Superior temporal gyrus (tissue), 1 donor: ENCODE data around the gene DPEP3.
A peak's percentile ranks its signal among the peaks of the same experiment; 100 is the strongest.

Source experiments
- DNase-seq: peaks from one replicate; pipeline ENCODE4 v3.0.0-alpha.2; 2016; ENCODE audit errors: extremely low spot score

The DPEP3 gene

DNA sequence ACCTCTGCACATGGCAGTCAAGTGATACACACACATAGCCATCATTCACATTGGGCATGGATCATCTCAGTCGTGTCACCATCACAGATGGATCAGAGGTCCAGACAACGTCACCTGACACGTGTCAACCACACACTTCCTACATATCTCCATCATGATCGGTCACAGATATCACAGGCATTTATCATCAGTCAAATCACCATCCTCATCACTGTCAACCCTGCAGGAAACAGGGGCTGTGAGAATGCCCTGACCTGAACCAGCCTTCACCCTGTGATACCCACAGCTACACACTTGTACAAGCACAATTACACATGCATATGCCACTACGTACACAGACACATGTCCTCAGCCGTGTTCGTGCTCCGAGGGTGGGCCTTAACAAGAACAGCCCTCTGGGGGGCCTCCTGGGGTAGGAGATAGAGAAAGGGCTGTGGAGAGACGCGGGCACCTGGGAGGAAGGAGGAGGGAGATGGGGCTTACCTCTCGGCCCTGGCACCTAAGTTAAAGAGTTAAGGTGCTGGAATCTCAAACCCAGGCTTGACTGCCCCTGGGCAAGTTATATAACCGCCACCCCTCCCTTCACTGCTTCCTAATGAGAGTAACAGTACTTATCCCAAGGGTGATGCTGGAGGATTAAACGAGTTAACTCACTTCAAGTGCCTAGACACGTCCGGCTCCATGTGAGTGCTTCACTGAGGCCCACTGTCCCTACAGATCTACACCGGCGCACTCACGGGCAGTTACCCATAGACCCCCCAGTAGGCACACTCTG lies 12.9 kb downstream of the DPEP3 start:
- DNase-seq = no peak

DNA sequence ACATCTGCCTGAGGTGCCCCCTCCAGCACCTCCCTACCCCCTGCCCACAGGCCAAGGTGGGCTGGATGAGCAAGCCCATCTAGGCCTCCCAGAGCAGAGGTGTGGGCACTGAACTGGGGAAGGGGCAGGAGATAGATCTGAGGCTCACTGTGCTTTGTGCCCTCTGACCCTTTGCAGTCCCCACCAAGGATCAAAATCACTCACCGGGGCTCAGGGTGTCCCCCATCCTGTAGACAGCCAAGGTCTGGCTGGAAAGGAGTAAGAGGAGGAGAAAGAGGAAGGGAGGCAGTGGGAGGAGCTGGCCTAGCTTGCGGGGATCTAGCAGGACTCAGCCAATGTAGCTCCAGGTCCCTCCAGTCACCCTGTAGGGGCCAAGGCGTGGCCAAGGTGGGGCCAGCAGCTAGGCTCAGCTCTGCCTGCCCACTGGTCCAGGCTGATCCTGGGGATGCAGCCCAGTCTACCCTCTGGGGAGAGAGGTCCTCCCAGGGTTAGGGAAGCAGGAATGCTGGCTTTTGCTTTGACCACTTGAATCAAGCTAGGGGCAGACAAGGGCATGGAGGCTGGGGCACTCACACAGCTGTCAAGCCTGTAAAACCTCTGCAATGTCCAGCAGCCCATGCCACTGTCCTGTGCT lies 13.6 kb downstream of the DPEP3 start:
- DNase-seq = no peak

DNA sequence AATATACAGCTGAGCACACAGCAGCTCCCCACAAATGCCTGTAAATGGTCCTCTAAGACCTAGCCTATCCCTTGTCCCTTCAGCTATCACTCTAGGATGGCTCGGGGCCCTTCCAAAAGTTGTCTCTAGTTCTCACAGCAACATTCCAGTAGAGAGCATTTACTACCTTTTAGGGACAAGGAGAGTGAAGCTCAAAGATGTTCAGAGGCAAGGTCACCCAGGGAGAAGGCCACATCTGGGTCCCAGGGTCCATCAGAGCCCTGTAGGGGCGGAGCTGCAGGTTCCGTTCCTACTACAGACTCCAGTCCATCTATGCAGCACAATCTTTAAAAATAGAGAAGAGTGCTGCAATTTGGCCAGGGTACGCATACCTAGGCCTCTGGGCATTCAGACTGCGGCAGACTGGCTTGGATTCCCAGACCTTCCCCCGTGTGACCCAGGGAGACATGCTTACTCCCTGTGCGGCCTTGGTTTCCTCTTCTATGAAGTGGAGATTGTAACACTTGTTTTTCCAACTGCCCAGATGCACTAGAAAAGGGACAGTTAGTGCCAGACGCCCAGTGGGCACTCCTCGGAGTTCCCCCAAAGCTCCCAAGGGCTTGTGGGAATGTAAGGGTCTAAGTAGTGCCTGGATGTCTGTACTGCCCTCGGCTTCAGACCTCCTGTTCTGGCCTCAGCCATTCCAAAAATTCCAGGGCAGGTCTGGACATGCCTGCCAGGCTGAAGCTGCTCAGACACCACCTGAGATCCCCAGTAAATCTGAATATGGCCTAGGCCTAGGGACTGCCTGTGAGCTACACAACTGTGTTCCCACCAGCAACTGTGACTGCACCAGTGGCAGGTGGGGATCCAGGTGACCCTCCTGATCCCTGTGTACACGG lies 14.4 kb downstream of the DPEP3 start:
- DNase-seq = no peak

DNA sequence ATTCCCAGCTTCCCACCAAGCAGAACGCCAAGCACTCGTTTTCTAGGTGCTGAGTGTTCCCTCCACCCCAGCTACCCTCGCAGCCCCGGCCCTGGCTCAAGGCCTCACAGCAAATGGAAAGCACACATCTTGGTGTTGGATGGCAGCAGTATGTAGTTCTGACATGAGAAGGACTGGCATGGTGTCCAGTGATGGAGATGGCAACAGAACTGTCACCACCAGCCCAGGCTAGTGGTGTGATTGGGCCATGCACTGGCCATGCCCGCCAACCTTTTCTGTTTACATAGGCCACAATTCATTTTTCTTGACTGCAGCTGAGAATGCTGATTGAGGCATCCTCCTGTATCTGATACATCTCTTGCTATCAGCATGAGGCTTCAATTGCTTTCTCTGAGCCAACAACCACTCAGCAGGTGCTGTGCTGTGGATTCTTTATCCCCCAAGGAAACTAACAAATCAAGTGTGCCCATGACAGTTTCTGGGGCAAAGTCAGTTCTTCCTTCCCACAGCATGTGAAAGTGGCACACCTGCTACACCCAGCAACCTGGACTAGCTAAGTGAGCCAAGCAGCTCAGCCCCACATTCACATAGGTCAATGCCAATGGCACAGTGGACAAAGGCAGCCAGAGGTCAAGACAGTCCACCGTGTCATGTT lies 15.7 kb downstream of the DPEP3 start:
- no peak for DNase-seq

DNA sequence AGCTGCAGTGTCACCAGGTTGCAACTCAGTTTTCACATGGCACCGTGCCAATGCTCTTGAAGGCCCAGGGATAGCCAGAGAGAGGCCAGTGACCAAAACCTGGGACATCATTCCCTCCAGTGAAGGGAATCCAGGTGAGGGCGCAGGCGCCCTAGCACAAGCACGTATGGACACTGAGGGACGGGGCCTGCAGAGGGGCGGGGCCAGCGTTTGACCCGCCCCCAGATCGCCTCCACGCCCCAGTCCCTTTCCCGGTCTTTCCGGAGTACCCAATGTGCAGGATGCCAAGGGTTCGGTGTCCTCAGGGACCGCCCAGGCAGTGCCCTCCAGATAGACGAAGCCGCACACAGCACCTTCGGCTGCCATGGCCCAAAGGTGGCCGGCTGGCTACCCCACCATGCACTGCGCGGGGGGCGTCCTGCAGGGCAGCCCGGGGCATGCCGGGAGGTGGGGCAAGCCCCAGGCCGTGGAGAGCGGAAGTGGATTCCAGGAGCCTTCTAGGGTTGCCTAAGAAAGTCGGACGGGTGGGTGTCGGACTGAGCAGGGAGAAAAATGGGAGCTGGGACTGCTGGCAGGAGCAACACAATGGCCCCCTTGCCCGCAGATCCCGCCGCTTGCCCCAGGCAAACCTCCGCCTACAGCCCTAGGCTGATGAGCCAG lies 16.5 kb downstream of the DPEP3 start:
- DNase-seq = no peak

DNA sequence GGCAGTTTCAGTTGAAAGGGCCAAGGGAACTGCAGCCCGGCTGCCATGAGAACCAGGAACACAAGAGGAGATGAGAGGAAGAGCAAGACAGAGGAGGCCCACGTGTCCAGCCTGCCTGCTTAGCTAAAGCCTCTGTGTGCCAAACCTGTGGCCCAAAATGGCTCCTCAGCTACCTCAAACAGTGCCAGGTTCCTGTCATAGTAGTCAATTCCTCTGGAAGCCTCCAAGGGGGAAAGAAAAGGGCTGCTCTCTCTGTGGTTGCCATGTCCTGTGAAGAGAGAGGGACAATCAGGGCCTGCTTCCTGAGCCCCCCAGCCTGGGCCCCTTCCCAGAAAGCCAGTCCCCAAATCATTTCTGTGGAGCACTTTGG lies 17.0 kb downstream of the DPEP3 start:
- DNase-seq = no peak

DNA sequence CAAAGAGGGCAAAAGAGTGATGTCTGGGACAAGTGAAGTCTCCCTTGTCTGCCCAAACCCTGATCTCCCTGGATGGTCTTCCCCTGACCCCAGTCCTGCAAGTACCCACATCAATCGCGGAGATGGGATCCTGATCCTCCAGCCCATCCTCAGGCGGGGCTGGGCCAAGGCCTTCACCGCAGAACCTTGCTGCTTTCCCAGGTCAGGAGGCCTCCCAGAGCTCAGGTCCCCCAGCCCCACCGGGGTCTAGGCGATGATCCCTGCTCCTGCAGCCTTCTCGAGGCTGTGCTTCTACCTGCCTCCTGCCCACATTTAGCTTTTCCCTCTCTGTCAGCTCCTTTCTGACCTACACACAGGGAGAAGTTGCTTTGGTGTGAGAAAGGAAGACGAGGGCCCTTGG lies 18.2 kb downstream of the DPEP3 start:
- DNase-seq = no peak

DNA sequence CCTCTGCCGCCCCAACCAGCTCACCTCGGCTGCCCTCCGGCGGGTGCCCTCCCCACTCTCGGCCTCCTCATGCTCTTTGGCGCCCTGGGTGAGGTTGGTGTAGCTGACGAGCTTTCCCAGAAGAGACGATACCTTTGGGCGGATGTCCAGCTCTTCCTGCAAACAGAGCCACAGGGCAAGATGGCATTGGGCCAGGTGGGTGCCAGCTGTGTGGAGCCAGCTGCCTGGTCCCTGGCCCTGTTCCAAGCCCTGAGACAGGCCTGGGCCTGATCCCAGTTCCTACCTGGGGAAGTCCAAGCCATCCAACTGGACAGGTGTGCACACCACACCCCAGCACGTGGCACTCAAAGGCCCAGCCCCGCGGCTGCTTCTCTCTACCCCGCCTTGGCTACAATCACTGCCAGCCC lies 18.7 kb downstream of the DPEP3 start:
- no peak for DNase-seq

DNA sequence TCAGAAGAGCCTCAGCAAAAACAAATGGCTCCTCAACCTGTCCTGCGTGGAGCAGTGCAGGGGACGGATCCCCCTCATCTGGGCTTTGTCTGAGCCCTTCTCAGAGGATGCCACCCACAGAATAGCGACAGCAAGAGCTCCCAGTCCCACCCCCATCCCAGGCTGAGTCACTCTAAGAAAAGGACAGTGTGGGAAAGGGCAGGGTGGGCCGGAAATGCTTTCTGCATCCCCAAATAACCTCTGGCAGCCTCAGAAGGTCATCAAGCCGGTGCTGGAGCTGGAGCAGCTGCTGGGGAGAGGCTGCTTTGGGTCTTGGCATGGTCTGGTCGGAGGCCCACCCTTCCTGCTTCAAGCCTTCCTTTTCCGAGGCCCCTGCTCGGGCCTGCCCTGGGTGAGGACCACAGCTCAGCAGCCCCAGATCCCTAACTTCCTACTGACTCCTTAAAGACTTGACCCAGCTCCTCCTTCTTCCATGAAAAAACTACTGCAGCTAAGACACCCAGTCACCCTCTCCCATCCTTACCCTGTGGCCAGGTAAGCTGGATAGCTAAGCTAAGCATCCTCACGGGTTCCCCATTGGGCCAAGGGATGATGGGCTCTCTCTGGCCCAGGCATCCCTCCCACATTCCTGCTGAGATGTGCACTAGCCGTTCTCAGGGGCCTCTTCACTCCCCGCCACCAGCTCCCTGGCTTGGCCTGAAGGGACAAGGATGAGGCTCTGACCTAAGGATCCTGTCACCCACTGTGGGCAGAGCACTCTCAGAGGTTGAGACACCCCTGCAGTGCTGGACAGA lies 20.6 kb downstream of the DPEP3 start:
- no peak for DNase-seq

DNA sequence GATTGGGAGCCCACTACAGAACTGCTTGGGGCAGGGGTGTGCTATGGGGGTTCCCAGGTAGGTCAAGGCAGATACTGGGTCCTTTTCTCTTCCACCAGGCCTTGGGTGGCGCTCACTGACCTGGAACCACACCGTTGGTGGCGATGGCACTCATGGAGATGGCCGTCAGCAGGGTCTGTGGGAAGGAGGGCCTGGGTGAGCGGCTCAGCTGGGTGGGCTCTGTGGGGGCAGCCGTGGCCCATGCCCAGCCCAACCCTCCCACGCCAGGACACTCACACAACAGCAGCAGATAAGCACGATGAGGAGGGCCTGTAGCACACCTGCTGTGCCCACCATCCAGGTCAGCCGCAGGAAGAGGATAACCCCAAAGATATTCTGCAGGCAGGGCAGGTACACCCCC lies 22.7 kb downstream of the DPEP3 start:
- DNase-seq = no peak

DNA sequence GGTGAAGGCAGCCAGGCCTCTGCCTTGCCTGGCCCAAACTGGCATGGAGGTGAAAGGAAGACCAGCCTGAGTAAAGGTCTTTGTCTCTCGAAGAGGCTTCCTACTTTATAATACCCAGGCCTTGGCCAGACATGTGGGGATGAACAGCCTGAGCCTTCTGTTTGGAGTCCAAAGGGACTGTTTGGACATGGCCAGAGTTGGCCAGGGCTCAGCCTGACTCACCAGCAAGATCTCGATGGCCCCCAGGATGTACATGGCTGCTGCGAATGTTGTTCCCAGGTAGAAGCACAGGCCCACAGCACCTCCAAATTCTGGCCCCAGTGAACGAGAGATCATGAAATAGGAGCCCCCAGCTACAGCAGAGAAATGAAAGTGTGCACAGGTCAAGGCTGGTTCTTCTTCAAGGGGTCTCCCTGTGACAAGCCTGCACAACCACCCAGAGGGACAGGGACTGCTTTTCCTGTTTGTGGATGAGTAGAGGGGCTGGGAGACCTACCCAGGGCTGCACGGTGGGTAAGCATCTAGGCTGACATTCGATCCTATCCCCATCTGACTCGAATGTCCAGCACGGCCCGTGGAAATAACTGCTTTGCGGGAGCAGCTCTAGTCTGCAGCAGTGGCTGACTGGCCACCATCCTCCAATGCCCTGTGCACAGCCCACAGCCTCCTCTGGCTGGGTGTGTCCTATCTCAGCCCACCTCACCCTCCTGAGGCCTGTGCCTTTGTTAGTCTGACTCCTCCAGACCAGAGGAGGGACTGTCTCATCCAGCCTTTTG lies 25.7 kb downstream of the DPEP3 start:
- DNase-seq = no peak

DNA sequence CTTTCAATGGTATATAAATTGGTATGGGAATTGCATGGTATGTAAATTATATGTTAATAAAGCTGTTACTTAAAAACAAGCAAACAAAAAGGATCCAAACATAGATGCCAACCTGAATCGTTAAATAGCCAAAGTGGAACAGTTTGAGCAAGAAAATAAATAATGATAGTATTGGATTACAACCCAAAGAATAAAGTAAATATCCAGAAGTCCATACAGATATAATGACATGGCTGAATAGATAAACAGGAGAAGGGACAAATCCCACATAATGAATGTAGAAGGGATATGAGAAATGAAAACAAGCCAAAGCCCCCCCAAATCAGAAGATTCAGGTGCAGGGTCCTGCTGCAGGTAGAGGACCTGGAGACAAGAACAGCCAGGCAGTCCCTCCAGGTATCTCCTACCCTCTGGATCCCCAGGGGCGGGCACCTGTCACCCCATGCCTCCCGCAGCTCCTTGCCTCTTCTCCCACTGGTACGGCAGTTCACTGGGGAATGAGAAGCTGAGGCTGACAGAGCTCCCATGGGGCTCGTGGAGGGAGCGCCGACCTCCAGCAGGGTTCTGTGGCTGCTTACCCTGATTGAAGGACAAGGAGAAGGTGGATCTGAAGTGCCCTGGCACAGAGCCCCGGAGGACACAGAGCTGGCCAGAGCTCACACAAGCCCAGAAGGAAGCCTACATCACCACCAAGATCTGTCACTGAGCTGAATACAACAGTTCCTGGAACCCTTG lies 26.5 kb downstream of the DPEP3 start:
- DNase-seq = no peak

DNA sequence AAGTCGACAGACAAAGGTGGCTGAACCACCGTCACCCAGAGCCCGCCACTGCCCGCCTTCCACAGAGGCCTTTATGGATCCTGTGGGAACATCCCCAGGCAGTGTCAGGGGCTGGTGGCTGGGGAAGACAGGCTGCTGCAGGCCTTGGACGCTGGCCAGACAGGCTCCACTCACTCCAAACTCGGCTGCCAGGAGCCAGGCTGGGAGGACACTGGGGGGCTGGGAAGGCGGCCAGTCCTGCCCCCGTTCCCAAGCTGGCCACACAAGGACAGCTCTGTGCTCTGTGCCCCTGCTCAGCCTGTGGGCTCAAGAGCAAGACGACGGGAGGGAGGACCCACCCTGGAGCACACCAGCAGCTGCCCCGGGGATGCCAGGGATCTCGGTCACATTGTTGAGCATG lies 28.8 kb downstream of the DPEP3 start:
- DNase-seq = peak; percentile 83

DNA sequence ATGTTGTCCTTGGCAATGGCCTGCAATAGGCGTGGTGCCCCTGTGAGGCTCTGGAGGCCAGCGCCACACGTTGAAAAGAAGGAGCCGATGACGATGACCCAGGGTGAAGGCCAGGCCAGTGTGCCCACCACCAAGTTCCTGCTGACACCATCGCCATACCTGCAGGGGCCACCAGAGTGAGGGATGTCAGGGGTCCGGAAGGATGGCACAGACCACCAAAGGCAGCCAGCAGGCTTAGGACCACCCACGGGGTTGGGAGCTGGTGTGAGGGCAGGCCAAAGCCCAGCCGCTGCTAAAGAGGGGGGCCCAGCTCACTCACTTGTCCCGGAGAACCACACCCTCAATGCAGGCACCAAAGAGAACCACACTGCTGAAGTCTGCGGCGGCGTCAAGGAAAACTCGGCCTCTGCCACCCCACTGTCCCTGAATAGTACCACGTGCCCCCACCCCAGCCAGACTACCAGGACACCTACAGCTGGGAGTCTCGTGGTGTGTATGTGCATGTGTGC lies 29.9 kb downstream of the DPEP3 start:
- no peak for DNase-seq

DNA sequence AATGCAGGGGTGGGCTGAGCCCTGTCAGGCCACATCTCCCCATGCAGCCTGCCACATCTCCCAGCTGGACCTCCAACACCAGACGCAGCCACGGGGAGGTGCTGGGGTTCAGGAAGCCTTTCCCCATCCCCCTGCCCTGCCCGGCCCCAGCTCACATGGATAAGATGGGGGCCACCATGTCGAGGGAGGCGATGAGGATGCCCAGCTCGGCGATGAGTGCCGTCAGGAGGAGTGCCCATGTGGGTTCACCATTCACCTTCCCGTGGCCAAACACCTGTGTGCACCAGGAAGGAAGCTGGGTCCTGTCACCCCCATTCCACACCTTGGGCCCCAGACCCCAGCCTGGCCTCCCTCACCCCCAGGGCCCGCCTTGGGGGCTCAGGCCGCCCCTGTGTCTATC lies 30.7 kb downstream of the DPEP3 start:
- DNase-seq = no peak

DNA sequence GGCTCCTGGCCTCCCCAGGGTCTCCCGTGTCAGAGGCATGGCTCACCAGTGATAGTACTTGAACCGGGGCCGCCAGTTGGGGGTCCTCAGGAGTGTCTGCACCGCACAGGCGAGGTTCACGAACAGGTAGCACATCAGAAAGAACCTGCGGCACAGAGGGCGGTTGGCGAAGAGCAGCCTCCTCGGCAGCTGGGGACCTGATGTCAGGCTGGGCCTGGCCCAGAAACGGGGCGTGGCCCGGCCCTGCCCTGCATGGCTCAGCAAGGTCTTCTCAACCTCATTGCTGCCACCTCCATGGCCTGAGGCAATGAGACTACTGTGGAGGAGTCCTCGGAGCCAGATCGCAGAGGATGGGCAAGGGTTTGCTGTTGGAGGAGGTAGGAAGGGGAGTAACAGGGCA lies 32.3 kb downstream of the DPEP3 start:
- no peak for DNase-seq

DNA sequence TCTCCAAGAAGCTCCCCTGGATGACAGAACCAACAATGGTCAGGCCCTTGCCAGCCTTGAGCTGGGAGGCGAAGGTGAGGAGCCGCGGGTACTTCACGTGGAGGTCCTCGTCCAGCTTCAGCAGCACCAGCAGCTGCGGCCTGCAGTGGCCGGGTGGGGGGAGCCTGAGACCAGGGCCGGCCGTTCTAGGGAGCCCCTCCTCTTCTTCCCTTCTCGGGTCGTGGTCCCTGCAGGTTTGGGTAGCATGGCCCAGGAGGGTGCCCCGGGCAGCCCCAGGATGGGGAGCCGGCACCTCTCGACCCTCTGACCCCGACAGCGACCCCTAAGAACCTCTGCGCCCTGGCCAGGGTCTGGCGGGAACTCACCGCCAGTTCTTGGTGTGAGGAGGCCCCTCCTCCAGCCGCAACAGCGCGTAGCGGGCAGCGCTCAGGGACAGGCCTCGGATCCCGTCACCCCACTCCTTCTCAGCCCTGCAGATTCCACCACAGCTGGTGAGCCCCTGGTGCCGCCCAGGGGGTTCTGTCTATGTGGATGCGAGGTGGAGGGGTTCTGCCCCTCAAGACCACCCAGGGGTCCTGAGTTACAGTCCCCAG lies 33.2 kb downstream of the DPEP3 start:
- DNase-seq = no peak

DNA sequence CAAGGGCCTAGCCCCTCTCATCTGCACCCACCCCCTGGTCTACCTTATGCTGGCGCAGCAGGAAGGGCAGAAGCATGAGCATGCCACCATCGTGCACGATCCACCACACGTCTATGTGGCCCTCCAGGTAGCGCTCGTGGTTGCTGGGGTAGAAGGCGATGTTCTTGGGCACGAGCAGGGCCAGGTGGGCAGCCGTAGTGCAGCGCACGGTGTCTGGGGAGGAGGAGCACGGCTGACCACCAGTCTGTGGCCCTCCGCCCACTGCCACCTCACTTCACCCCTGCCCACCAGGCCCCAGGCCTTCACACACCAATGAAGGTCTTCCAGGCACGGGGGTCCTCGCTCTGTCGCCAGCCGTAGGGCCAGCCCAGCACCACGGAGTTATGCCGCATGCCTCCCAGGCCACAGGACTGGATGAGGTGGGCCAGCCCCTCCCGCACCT lies 34.1 kb downstream of the DPEP3 start:
- no peak for DNase-seq
